NCI-H82 (cell line): ENCODE results near the gene FOXL1.

ENCODE experiments used
- DNase-seq: peaks from one replicate; lab custom pipeline; 2025; lab: John Stamatoyannopoulos, UW

The FOXL1 gene

DNA sequence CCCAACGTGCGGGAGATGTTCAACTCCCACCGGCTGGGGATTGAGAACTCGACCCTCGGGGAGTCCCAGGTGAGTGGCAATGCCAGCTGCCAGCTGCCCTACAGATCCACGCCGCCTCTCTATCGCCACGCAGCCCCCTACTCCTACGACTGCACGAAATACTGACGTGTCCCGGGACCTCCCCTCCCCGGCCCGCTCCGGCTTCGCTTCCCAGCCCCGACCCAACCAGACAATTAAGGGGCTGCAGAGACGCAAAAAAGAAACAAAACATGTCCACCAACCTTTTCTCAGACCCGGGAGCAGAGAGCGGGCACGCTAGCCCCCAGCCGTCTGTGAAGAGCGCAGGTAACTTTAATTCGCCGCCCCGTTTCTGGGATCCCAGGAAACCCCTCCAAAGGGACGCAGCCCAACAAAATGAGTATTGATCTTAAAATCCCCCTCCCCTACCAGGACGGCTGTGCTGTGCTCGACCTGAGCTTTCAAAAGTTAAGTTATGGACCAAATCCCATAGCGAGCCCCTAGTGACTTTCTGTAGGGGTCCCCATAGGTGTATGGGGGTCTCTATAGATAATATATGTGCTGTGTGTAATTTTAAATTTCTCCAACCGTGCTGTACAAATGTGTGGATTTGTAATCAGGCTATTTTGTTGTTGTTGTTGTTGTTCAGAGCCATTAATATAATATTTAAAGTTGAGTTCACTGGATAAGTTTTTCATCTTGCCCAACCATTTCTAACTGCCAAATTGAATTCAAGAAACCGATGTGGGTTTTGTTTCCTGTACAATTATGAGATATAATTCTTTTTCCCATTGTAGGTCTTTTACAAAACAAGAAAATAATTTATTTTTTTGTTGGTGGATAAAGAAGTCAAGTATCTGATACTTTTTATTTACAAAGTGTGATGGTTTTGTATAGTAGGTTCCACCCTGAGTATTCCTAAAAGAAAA is 9.4 kb upstream of the FOXL1 start:
- no peak for DNase-seq

DNA sequence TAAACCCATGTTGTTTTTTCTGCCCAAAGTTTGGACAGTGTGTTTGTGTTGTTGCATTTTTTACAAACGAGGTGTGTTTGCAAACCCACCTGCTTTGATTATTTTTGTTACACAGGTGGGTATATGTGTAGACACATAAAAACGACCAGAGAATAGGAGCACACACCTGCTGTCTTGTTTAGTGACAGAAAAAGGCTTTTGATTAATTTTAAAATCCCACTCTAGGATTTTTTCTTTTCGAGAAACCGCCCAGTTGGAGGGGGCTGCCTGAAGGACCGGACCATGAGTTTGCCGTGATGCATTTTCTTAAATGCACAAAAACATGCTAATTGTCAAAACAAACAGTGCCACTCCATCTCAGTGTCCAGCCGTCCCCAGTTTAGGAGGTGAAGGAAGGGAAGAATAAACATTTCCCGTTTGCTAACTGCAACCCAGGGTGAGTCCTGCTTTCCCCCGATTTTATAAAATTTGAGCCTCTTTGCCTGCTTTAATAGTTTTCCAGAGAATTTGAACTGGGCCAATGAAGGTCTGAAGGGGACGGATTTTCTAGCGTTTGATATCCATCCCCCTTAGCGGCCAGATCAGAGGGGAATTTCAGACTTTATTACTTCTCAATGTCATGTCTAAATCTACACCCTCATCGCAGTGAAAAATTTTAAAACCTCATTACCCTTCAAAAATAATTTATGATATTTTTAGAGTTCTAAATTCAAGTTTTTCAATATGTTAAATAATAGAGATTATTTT is 8.5 kb upstream of the FOXL1 start:
- no peak for DNase-seq

DNA sequence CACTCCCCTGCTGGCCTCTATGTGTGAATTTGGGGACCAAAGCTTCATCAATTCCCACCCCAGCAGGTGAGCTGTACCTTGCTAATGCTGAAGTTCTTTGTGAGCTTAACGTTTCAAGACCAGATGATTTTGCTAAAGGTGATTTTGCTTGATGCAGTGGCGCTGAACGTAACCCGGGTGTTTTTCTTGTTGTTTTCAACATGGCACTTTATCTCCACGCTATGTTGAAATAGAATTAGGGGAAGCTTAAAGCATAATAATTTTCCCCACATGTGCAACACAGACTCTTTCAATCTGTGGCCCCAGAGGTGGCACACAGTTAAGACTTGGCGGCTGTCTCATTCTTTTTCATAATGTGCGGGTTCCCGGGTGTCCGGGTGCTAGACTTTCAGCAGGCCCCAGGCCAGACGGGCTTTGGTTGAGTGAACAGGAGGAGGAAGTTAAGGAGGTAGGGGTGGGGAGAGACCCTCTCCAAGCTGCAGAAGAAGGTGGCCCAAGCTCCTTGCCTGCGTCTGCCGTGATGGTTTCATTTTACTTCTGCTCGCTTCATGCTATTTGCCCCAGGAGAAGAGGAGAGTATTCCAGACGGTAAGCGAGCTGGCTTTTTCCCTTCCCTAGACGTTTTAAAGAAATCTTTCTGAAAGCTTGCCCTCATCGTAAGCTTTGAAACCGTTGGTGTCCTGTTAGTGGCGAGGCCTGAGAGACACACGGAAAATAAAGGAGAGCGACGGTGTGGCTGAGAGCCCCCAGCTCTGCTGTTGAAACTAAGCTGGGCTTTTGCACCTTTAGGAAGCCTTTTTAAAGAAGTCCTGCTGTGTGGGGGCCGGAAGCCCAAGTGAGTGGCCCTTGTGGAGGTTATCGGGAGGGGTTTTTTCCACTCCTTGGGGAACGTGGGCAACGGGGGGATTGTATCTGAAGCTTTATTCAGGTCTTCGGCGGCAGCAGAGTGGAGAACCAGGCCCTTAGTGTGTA is 7.5 kb upstream of the FOXL1 start:
- DNase-seq: no peak

DNA sequence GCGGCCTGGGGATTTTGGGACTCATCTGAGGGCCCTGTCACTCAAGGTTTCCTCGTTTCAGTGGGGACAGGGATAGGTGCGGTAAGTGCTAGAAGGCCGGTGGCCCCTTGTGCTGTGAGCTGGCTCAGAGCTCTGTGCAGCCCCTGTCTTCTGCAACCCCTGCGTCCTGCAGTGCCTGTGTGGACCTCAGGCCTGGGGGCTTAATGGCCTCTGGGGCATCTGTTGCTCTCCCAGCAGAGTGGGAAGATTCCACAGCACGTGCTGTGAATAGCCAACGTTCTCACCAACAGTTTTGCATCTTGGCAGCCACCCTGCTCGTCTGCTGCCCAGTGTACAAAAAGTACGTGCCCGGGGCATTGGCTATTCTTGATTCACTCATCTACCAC is 6.8 kb upstream of the FOXL1 start:
- DNase-seq: no peak

DNA sequence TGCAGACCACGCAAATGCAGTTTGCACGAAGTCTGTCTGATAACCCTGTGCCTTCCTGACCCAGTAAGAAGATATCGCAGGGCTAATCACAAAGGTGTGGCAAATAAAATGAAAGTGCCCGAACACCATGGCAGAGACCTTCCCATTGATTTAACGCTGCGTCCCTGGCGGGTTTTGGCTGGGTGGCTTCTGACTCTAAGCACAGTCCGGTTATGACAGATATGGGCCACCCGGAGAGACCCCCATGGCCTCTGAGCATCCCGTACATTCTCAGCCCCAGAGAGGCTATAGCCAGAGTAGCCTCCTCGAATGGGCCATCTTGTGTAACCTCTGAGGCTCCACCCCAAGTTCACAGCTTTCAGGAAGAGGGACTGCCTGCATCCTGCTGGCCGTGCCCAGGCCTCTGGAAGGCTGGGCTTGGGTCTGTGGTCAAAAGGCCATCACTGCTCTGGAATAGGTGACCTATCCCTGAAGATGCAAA is 6.3 kb upstream of the FOXL1 start:
- no peak for DNase-seq

DNA sequence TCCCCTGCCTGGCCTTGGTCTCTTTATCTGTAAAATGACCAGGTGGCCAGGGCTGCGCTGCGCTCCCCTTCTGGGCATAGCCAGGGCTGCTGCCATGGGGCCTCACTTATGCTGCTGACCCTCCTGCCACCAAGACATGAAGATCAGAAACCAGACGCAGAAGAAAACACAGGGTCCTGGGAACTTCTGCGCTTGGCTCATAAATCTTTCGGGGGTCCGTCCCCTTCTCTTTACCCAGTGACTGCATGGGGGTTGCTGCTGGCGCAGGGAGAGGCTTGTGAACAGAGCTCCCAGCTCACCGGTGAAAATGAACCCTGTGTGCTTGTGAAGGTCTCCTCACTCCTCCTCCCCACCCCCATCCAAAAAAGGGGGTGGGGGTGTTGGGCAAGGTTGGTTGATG is 5.7 kb upstream of the FOXL1 start:
- no peak for DNase-seq

DNA sequence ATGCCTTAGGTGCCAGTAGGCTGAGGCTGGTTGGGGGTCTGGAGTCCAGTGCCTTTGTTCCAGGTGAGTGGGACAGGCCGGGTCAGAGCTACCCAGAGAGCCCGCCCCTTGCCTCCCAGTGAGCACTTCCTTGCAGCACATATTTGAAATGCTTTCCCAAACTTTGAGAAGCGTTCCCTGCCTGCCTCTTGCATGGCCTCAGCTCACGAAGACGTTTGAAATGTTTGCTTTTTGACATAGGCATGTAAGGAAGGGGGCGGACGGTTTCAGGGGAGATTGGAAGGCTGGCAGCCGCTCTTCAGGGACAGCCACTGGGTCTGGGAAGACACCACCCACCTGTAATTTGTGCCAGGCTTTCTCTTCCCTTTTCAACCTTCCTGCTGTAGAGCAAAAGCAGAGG is 5.1 kb upstream of the FOXL1 start:
- no peak for DNase-seq

DNA sequence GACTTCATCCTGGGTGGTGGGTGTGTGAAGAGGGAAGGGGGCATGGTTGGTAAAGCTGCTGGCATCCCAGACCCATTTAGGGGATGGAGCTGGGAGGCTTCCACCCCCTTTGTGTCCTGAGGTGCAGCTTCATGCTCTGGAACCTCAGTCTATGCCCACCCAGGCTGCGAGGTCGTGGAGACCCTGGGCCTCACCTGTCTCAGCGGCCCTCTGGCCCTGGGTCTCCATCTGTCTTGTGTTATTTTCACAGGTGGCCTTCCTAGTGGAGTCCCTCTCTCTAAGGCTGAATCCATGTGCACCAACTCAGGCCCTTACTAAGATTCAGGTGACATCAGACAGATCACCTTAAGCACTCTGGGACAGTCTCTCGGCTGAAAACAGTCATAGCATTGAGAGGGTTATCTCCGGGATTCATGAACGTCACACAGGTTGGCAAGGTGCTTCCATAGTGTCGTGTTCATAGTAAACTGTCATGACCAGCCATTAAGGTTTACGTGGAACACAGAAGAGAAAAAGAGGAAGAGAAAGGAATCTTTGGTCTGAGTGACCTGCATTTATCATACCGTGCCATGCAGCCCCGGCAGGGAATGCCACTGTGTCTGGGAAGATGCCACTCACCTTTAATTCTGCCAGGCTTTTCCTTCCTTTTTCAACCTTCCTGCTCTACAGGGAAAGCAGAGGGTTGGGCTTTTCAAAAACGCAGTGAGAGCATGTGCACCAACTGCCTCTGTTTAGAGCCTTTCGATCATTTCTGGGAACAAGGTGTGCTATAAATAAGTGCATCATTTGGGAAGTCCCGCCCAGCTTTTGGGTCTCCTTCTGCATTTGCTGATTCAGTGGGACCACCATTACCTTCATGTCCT is 4.5 kb upstream of the FOXL1 start:
- no peak for DNase-seq

DNA sequence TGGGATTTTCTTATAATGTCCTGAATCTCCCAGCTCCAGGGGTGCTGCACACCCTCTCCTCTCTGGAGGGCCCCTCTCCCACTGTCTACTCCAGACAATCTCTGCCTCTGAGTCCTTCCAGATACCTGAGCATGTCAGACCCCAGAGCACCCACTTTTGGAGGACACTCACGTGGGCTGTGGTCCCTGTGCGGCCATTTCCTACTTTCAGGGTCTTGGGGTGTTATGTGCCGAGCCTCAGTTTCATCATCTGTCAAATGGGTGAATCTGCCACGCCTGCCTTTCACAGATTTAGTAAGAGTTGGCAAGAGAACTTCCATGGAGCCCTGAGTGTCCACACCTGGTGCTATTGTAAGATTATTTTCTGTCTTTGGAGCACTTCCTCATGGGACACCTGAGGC is 3.7 kb upstream of the FOXL1 start:
- no peak for DNase-seq

DNA sequence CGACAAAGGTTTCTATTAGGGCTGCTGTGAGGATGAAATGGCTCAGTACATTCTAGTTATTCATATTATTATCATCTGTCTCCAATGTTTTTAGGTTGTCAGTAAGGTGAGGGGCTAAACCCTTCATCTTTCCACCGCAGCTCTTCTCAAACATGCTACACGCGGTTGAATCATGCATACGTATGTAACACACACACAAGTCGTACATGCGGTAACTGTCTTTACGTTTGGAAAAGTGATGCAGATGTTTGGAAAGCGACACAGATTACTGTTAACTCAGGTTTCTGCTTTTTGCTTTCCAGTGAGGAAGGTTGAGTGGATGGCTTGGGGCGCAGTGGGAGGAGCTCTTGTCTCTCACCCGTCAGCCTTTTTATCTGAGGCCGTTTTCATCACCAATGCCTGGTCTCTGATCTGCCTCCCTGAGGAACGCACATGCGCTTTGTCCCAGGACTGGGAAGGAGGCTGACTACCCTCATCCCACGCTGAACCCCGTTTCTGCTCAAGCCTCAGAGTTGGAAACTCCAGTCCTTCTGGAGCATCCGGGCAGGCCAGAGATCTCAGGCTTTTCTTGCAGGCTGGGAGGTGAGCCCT is 3.2 kb upstream of the FOXL1 start:
- no peak for DNase-seq

DNA sequence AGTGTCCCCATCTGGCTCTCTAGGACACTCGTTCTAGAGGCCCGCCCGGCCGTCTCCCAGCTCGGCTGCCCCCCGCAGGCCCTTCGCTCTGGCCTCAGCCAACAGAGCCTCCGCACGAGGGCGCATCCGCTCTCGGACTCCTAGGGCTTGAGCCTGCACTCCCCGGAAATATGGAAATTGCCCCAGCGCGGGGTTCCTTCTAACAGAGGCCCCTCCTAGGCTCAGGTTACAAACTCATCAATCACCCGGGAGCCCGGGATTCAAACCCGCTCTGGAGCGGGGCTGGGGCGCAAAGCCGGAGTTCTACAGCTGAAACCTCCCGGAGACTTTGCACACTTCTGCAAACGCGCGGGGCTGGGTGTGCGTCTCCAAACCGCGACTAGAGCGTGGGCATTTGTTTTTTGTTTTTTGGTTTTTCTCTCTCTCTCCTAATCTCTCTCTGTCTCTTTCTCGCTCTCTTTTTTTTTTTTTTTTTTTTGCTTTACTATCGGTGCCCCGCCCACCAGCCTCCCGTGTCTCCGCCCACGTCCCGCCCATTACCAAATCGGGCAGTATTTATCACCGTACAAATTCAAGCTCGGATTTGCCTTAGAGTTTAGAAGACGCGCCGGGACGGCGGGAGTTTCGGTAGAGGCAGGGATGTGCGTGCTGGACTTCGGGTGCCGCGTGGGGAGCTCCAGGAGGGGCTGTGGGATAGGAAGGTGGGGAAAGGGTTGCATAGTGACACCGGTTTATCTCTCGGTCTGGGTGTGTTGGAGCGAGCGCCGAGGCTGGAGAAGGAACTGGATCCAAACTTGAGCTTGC is 2.4 kb upstream of the FOXL1 start:
- DNase-seq: peak; percentile 77

DNA sequence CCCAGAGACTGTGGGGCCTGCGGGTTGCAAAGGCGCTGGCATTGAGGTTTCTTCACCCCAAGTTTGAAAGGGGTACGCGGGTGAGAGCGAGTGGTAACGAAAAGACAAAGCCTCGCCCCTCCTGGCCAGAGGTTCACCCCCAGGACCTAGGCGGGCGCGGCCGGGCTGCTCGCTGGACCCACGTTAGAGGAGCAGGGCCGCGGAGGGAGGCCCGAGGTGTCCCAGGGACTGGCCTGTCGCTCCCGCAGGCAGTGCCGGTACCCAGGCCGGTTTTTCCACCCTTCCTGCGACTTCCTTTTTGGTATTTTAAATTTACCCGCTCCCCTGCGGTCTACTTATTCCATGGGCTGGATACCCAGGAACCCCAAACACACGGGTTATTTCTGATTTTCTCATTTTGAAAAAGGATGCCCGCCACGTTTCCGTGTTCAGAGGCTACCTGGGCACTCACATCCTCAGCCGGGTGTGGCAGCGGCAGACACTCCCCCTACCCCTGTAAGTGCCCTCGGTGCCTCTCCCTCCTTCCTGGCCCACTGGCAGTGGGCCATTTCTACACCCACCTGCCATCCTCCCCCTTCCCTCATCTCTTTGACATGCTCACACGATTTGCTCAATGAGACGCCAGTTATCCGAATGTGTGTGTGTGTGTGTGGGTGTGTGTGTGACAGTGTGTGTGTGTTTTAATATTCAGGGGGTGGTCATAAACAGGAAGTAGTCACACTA is 1.6 kb upstream of the FOXL1 start:
- DNase-seq: no peak

DNA sequence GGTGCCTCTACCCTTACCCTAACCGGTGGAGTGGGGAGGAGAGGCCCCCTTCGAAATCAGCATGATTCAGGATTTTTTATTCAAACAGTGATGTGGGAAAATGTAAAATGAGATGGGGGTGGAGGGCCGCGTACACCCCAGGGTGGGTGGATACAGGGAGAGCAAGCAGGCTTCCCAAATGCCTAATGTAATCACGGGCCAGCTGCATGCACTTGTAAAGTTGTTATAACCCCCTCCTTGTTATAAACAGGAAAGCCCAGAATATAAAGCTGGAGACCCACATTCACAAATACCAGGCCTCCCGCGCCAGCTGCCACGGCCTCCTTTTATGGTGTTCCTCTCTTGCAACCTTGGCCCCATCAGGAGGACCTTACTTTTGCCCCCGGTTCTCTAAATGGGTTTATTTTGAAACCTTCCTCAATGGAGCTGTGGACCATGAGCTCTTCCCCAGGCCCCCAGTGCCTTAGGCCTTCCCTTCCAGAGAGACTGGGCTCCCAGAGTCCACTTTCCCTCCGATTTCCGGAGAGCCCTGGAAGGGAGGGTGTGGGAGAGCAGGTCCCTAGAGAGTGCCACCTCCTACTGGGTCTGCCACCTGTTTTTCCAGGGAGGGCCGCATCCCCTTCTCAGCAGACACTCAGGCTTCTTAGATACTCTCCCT is 906 bp upstream of the FOXL1 start:
- DNase-seq: no peak

DNA sequence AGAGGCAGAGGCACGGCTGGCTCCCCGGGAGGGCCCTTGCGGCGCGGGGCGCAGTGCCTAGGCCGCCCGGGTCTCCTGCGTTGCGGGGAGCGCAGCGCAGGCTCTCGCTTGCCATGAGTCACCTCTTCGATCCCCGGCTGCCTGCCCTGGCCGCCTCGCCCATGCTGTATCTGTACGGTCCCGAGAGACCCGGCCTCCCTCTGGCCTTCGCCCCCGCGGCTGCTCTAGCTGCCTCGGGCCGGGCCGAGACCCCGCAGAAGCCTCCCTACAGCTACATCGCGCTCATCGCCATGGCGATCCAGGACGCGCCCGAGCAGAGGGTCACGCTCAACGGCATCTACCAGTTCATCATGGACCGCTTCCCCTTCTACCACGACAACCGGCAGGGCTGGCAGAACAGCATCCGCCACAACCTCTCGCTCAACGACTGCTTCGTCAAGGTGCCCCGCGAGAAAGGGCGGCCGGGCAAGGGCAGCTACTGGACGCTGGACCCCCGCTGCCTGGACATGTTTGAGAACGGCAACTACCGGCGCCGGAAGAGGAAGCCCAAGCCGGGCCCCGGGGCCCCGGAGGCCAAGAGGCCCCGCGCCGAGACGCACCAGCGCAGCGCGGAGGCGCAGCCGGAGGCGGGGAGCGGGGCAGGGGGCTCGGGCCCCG is 390 bp downstream of the FOXL1 start:
- no peak for DNase-seq

DNA sequence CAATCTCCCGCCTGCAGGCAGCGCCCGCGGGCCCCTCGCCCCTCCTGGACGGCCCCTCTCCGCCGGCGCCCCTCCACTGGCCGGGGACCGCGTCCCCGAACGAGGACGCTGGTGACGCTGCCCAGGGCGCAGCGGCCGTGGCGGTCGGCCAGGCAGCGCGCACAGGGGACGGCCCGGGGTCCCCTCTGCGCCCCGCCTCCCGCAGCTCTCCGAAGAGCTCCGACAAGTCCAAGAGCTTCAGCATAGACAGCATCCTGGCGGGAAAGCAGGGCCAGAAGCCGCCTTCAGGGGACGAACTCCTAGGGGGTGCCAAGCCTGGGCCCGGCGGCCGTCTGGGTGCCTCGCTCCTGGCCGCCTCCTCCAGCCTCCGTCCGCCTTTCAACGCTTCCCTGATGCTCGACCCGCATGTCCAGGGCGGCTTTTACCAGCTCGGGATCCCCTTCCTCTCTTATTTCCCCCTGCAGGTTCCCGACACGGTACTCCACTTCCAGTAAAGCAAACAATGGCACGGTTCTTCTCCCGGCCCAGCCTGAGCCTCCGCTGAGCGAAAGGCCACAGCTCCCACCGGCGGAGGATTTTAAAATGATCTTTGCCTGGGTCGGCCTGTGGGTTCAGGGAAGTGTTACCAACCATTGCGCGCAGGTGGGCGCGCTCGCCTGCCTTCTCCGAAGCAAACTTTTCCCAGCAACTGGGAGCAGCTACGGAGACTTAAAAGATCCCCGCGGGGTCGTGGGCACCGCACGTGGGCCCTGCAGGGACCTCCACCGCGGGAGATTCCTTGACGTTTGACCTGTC is 1.1 kb downstream of the FOXL1 start:
- DNase-seq: no peak

DNA sequence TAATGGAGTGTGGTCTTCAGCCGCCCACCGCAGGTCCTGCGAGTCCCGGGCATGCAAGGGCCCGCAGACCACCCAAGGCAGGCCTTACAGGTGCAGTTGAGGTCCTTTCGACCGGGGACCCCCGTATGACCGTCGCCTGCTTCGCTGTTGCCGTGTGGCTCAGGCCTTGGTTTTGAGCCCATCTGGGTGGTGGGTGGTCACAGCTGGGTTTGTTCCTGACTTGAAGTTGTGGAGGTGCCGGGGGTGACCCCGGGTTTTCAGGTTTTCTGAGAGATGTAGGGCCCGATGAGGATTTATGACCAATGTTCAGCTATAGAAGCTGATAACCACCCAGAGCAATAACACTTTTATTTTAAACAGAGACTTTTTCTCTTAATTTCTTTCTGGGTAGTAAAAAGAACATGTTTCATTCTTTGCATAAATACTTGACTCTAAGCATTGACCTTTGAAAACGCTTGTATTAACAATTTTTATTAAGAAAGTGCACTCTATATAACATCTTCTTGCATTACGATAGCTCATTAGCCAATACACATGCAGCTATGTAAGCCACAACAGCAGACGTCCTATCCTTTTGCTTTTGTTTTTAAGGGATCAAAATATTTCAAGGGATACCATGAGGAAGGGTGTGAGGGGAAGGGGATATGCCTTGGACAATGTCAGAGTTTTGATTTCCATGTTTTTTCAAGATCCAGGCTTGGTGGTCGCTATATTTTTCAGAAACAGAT is 1.9 kb downstream of the FOXL1 start:
- DNase-seq: no peak

DNA sequence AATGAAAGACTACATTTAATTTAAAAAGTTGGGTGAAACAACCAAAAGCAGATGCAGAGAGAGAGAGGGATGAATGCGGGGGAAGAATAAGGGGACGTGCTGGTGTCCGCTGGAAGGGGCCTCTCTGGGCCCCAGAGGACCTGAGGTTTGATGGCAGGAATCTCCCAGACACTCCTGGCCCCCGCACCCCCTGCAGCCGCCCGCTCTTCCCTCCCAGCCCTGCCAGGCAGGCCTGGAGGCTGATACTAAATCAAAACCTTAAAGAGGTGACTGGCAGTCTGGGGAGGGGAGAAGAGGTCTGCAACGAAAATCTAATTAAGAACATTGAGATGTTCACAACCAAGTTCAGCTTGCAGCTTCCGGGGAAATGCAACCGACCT is 2.4 kb downstream of the FOXL1 start:
- DNase-seq: no peak
